GM23248 (cell line): ENCODE results near the gene ZNF792. TPM values are rescaled to one million over a fixed set of nuclear protein-coding genes. Genes with fewer than 3 reads are reported as not detected.
"Not testable (repeated sequence)": the region's sequence is repeated elsewhere in the genome, so short reads cannot be mapped to it uniquely, and the experiment has no call there.

ENCODE experiments used
- DNase-seq: peaks from one replicate; pipeline ENCODE4 v3.0.0-alpha.2; 2015
- H2AFZ ChIP-seq: fragments of 200-600 bp; sonication (generic); 2 replicates; pipeline ENCODE4 v1.6.1; 2016; ENCODE audit warnings: antibody characterized with exemption
- H3F3A ChIP-seq: fragments of 200-600 bp; sonication (generic); 2 replicates; pipeline ENCODE4 v1.6.1; 2016; ENCODE audit warnings: mild to moderate bottlenecking, antibody characterized with exemption, mixed run types; ENCODE audit not compliant: insufficient read depth
- H3K27ac ChIP-seq: fragments of 200-600 bp; sonication (generic); 2 replicates; pipeline ENCODE4 v1.5.1; 2016; ENCODE audit warnings: mild to moderate bottlenecking
- H3K27me3 ChIP-seq: fragments of 200-600 bp; sonication (generic); replicated peaks from 2 replicates; pipeline ENCODE4 v1.6.1; 2016; ENCODE audit warnings: mild to moderate bottlenecking; ENCODE audit not compliant: insufficient read depth
- H3K36me3 ChIP-seq: fragments of 200-600 bp; sonication (generic); 2 replicates; pipeline ENCODE4 v1.6.1; 2016; ENCODE audit warnings: low read depth, mild to moderate bottlenecking
- H3K4me1 ChIP-seq: fragments of 200-600 bp; sonication (generic); 2 replicates; pipeline ENCODE4 v1.6.1; 2016; ENCODE audit warnings: mild to moderate bottlenecking; ENCODE audit not compliant: insufficient read depth
- H3K4me2 ChIP-seq: fragments of 200-600 bp; sonication (generic); one replicate; pipeline ENCODE4 v1.6.1; 2016; ENCODE audit warnings: mild to moderate bottlenecking; ENCODE audit not compliant: unreplicated experiment
- H3K4me3 ChIP-seq: fragments of 200-600 bp; sonication (generic); 2 replicates; pipeline ENCODE4 v1.5.1; 2016; ENCODE audit warnings: mild to moderate bottlenecking
- H3K79me2 ChIP-seq: fragments of 200-600 bp; sonication (generic); 2 replicates; pipeline ENCODE4 v1.6.1; 2016; ENCODE audit warnings: mild to moderate bottlenecking; ENCODE audit not compliant: insufficient read depth
- H3K9ac ChIP-seq: fragments of 200-600 bp; sonication (generic); 2 replicates; pipeline ENCODE4 v1.6.1; 2016; ENCODE audit warnings: mild to moderate bottlenecking
- H3K9me2 ChIP-seq: fragments of 200-600 bp; sonication (generic); 2 replicates; pipeline ENCODE4 v1.6.1; 2016; ENCODE audit warnings: mixed run types, mild to moderate bottlenecking, moderate library complexity; ENCODE audit not compliant: insufficient read depth
- H3K9me3 ChIP-seq: fragments of 200-600 bp; sonication (generic); one replicate; pipeline ENCODE4 v1.6.1; 2017; ENCODE audit warnings: low read depth
- H4K20me1 ChIP-seq: fragments of 200-600 bp; sonication (generic); 2 replicates; pipeline ENCODE4 v1.6.0; 2016; ENCODE audit not compliant: insufficient read depth
- EZH2 ChIP-seq: fragments of 200-600 bp; sonication (generic); IDR thresholded peaks from 2 replicates; pipeline ENCODE4 v1.6.1; 2018; ENCODE audit warnings: antibody characterized with exemption, mild to moderate bottlenecking; ENCODE audit not compliant: insufficient read depth, poor library complexity, severe bottlenecking
- EZH2phosphoT487 ChIP-seq: fragments of 200-600 bp; sonication (generic); IDR thresholded peaks from 2 replicates; pipeline ENCODE4 v1.6.1; 2018; ENCODE audit warnings: antibody characterized with exemption, moderate library complexity, mild to moderate bottlenecking, low read depth; ENCODE audit not compliant: insufficient read depth
- WGBS, 2 experiments: methylation state at CpG; one replicate each; pipeline ENCODE4 v1.1.6; 2015 to 2017; ENCODE audit warnings: low lambda C conversion rate in 2 of 2, low coverage in 1 of 2; ENCODE audit errors: missing lambda C conversion rate in 2 of 2; 5-methylcytosine and 5-hydroxymethylcytosine counted together
- in situ Hi-C: fragments of 300-500 bp; cut with MboI; formaldehyde crosslinking; loops from 2 replicates; pipeline ENCODE4 v1.15.0; 2020
- polyA plus RNA-seq: library from polyadenylated mRNA; unstranded; fragments of >200 nt; fragmentation: Nextera tagmentation; extraction: Ambion mirVana; gene quantifications from 2 replicates; pipeline ENCODE4 v1.2.1, GENCODE V29; 2016
- total RNA-seq: library from RNA; depleted of rRNA; stranded (reverse); fragments of >200 nt; shearing (Covaris generic); gene quantifications from 2 replicates; pipeline ENCODE4 v1.2.3, GENCODE V29; 2014

The ZNF792 gene
- total and polyA plus RNA-seq, 2 experiments from 2014 or later: 0.63 to 1.8 TPM

GRCh38 chr19:34926685-34927375 lies 37.2 kb downstream of the ZNF792 start, which contains the start of gene ZNF30:
Gene ZNF30 (plus strand): TSS chr19:34926903. CDS start chr19:34929948, 3,045 bp downstream.
- Histone ChIP-seq H3K27me3 (no peaks in the 10 kb centered on the region), H3K9ac (peak within 1 kb of the TSS; percentile 76), H3K4me1 (peaks cover 6% of the 10 kb centered on the region; the same call in 1 of the 2 replicates), H3K4me2 (peak within 1 kb of the TSS; percentile 97), H3K9me3 (no peaks in the 10 kb centered on the region), H3K79me2 (peaks cover 15% of the 10 kb centered on the region), H3K27ac (peak within 1 kb of the TSS; percentile 52), H3K9me2 (no peaks in the 10 kb centered on the region), H2AFZ (peak within 1 kb of the TSS; percentile 97), H3K36me3 (no peaks in the 10 kb centered on the region), H3F3A (peaks cover 11% of the 10 kb centered on the region; the same call in 1 of the 2 replicates), H3K4me3 (peak within 1 kb of the TSS; percentile 86), H4K20me1 (no peaks in the 10 kb centered on the region)
- in situ Hi-C loops: no loop called here
- 1% methylated on average over 49 to 53 of the region's 53 CpGs for WGBS, 2 experiments
- TF ChIP-seq EZH2: no peak
- no peak for TF ChIP-seq EZH2phosphoT487
- DNase-seq: peak; percentile 97

GRCh38 chr19:34926361-34926684 lies 37.7 kb downstream of the ZNF792 start:
- Histone ChIP-seq H3K4me2 (peak overlapping the region; percentile 97), H3K36me3 (no peaks in the 10 kb centered on the region), H2AFZ (peak overlapping the region; percentile 97), H3K27me3 (no peaks in the 10 kb centered on the region), H3F3A (peaks cover 11% of the 10 kb centered on the region; the same call in 1 of the 2 replicates), H3K9me2 (no peaks in the 10 kb centered on the region), H3K9me3 (no peaks in the 10 kb centered on the region), H3K4me1 (peaks cover 6% of the 10 kb centered on the region; the same call in 1 of the 2 replicates), H4K20me1 (no peaks in the 10 kb centered on the region), H3K27ac (0 out of 2 replicates have a peak overlapping the region, but pooled peaks have one; percentile 52), H3K79me2 (peaks cover 15% of the 10 kb centered on the region), H3K4me3 (peak overlapping the region; percentile 86), H3K9ac (peak overlapping the region; percentile 76; the same call in 1 of the 2 replicates)
- TF ChIP-seq EZH2phosphoT487 (no peak), EZH2 (no peak)
- WGBS, 2 experiments: 51 to 52% methylated on average over 3 of the region's 3 CpGs
- no peak for DNase-seq
- in situ Hi-C loops: no loop called here

- Histone ChIP-seq H3K36me3 (no peaks in the 10 kb centered on the region), H3K9me2 (no peaks in the 10 kb centered on the region), H4K20me1 (no peaks in the 10 kb centered on the region), H3K27me3 (no peaks in the 10 kb centered on the region), H3K9me3 (no peaks in the 10 kb centered on the region), H3K4me2 (no peak overlapping the region), H2AFZ (no peak overlapping the region), H3K4me3 (no peak overlapping the region), H3K9ac (no peak overlapping the region), H3F3A (peaks cover 11% of the 10 kb centered on the region; the same call in 1 of the 2 replicates), H3K79me2 (peaks cover 15% of the 10 kb centered on the region), H3K27ac (no peak overlapping the region), H3K4me1 (peaks cover 6% of the 10 kb centered on the region; the same call in 1 of the 2 replicates)
- in situ Hi-C loops: no loop called here
- DNase-seq: no peak
- 73 to 83% methylated on average over 11 to 15 of the region's 15 CpGs for WGBS, 2 experiments
- no peak for TF ChIP-seq EZH2
- TF ChIP-seq EZH2phosphoT487: no peak
These were observed 38.7 kb downstream of the ZNF792 start for GRCh38 chr19:34925278-34925855.

- H3K79me2 ChIP-seq, DNase-seq, H3K4me3 ChIP-seq, H3F3A ChIP-seq, H3K4me1 ChIP-seq, H3K27me3 ChIP-seq, H3K9ac ChIP-seq, H2AFZ ChIP-seq, H4K20me1 ChIP-seq, H3K4me2 ChIP-seq, H3K9me2 ChIP-seq, in situ Hi-C loops, H3K27ac ChIP-seq, H3K9me3 ChIP-seq, H3K36me3 ChIP-seq: not testable (repeated sequence)
- WGBS, 2 experiments: 32 to 37% methylated on average over 8 of the region's 8 CpGs
These were observed 43.8 kb downstream of the ZNF792 start for GRCh38 chr19:34920090-34920786.
